PFSK-1 (cell line): ENCODE measurements around the gene KIAA1210.

Experiments used
- FOXP2 ChIP-seq: optimal IDR thresholded peaks from 2 replicates; pipeline ENCODE3; 2011; ENCODE audit warnings: borderline replicate concordance, control low read depth, inconsistent platforms; ENCODE audit not compliant: insufficient read depth; ENCODE audit errors: extremely low read length, extremely low read depth
- POLR2AphosphoS5 ChIP-seq: IDR thresholded peaks from 2 replicates; pipeline ENCODE4 v1.6.1; 2012; ENCODE audit warnings: low read depth, mild to moderate bottlenecking, control low read depth, low read length, moderate library complexity
- SIN3A ChIP-seq: IDR thresholded peaks from 2 replicates; pipeline ENCODE4 v1.6.1; 2012; ENCODE audit warnings: mild to moderate bottlenecking, low read length, moderate library complexity, borderline replicate concordance; ENCODE audit not compliant: insufficient read depth
- TAF1 ChIP-seq: IDR thresholded peaks from 2 replicates; pipeline ENCODE4 v1.6.1; 2012; ENCODE audit warnings: low read length, control low read depth, borderline replicate concordance; ENCODE audit not compliant: insufficient read depth
- TF ChIP-seq, protein P1 (sequence below), 2 experiments: IDR thresholded peaks; 2 replicates each; pipeline versions ENCODE4 v1.6.1 to v1.8.0; 2011 to 2012; ENCODE audit warnings: low read depth in 2 of 2, low read length in 2 of 2, control low read depth in 1 of 2, inconsistent platforms in 1 of 2, mild to moderate bottlenecking in 1 of 2, moderate library complexity in 1 of 2; ENCODE audit not compliant: insufficient read depth in 1 of 2

The KIAA1210 gene

DNA sequence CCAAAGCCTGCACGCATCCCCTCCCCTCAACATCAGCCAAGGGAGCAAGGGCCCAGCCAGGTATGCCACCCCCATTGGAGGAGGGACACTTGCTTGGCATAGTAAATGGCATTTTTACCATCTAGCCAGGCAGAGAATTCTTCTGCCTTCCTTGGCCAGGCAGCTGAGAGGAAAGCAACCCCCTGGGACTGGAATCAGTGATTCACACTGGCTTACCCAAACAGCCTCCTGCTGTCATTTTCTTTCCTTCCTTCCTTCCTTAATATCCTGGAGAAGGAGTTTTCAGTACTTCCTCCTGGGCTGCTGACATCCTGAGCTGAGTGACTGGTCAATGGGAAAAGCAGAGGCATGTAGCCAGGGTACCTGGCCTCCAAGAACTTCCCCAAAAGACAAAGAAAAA lies 28.6 kb upstream of the KIAA1210 start:
- TF ChIP-seq POLR2AphosphoS5 (no peak), TAF1 (no peak), FOXP2 (no peak)
- TF ChIP-seq, protein P1, sequence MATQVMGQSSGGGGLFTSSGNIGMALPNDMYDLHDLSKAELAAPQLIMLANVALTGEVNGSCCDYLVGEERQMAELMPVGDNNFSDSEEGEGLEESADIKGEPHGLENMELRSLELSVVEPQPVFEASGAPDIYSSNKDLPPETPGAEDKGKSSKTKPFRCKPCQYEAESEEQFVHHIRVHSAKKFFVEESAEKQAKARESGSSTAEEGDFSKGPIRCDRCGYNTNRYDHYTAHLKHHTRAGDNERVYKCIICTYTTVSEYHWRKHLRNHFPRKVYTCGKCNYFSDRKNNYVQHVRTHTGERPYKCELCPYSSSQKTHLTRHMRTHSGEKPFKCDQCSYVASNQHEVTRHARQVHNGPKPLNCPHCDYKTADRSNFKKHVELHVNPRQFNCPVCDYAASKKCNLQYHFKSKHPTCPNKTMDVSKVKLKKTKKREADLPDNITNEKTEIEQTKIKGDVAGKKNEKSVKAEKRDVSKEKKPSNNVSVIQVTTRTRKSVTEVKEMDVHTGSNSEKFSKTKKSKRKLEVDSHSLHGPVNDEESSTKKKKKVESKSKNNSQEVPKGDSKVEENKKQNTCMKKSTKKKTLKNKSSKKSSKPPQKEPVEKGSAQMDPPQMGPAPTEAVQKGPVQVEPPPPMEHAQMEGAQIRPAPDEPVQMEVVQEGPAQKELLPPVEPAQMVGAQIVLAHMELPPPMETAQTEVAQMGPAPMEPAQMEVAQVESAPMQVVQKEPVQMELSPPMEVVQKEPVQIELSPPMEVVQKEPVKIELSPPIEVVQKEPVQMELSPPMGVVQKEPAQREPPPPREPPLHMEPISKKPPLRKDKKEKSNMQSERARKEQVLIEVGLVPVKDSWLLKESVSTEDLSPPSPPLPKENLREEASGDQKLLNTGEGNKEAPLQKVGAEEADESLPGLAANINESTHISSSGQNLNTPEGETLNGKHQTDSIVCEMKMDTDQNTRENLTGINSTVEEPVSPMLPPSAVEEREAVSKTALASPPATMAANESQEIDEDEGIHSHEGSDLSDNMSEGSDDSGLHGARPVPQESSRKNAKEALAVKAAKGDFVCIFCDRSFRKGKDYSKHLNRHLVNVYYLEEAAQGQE (IDR thresholded peaks at IDR 0.05; ENCODE audit: insufficient read depth in 1 of 2, low read depth in 2 of 2, low read length in 2 of 2) = 0 out of 4 replicates have a peak, but pooled peaks of 1 of the 2 experiments have one; percentile 12

DNA sequence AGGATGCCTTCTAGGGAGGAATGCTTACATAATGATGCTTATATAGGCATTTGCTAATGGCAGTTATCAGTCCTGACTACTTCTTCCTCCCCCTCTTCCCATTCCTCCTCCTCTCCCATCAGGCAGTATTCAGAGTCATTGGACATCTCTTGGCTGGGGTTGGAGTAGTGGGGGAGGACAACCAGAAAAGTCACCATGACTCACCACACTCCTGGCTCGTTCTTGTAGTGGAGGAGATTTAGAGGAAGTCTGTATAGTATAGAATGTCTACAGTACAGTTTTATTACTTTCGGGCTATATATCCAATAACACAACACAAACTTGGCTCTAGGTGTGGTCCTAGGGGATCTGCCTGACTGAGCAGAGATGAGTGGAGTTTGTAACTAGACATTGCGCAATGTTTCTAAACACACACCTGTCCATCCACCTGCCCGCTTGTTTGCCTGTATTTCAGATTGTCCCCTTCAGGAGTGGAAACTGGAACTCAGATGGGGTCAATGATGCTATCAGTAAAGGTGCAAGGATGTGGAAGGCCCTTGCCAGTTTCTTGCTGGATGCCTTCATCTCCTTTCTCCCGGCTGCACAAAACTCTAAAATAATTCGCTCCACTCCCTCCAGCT lies 27.9 kb upstream of the KIAA1210 start:
- no peak for TF ChIP-seq SIN3A
- TF ChIP-seq, protein P1 (IDR thresholded peaks at IDR 0.05; ENCODE audit: insufficient read depth in 1 of 2, low read depth in 2 of 2, low read length in 2 of 2) = no peak
- TF ChIP-seq FOXP2 = no peak
- no peak for TF ChIP-seq TAF1
- no peak for TF ChIP-seq POLR2AphosphoS5

DNA sequence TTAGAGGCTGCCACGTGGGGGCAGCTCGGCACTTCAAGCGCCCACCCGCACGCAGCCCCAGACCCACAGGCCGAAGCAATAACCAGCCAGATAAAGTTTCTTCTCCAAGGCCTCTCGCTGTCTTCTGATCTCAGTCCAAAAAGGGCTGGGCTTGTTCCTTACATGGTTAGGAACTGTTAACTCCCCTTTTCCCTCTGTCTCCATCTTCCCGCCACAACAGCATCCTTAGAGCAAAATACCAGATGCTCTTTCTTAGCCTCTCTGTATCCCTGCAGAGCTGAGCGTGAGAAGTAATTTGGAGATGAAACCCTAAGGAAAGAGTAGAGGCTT lies 23.4 kb upstream of the KIAA1210 start:
- TF ChIP-seq TAF1 = no peak
- TF ChIP-seq, protein P1 (IDR thresholded peaks at IDR 0.05; ENCODE audit: insufficient read depth in 1 of 2, low read depth in 2 of 2, low read length in 2 of 2) = no peak
- TF ChIP-seq FOXP2 = no peak
- TF ChIP-seq SIN3A = no peak
- TF ChIP-seq POLR2AphosphoS5 = no peak

DNA sequence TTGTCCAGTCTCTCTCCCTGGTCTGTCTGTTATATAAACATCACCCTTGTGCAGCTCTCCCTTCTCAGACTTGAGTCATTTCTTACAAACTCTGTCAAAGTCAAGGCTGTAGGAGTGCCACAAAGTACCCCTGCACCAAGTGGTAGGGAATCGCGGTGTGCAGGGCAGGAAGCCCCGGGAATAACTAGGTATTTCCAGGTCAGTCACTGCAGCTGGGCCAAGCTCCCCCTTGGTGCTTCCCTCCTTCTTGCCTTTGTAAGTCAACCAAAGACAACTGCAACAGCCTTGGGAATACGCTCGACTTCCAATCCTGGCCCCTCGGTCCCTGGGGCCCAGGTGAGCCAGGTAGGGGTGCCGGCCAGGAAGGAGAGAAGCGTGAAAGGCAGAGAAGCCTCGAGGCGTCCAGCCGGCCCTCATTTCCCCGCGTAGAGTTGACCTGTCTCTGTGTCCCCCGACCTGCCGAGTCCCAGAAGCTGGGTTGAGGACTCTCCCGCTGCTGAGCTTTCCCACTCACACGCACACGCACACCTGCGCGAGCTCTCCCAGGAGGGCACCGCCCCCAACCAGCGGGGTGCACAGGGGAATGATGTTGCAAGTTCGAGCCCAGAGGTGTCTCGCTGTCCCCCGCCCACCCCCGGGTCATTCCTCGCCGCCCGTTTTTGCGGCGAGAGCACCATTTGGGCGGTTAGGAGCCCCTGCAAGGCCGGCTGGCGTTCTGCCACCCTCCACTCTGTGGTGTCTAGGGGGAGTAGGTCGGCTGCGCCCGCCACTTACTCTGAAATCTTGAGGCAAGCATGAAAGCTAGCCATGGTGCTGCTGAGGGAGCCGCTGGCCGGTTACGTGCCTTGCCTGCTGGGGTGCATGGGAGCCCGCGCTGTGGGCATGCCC lies 22.8 kb upstream of the KIAA1210 start:
- no peak for TF ChIP-seq FOXP2
- no peak for TF ChIP-seq TAF1
- no peak for TF ChIP-seq POLR2AphosphoS5
- no peak for TF ChIP-seq SIN3A
- TF ChIP-seq, protein P1 (IDR thresholded peaks at IDR 0.05; ENCODE audit: insufficient read depth in 1 of 2, low read depth in 2 of 2, low read length in 2 of 2) = no peak
